SKM-1 treated with dmso at 0.1 percent for 144 hours (cell line): ENCODE data around the gene CXCR2.
A peak's percentile ranks its signal among the peaks of the same experiment; 100 is the strongest.

Experiments
- DNase-seq: peaks from one replicate; lab custom pipeline; 2025; ENCODE audit not compliant: unreplicated experiment; lab: John Stamatoyannopoulos, UW

The CXCR2 gene

DNA sequence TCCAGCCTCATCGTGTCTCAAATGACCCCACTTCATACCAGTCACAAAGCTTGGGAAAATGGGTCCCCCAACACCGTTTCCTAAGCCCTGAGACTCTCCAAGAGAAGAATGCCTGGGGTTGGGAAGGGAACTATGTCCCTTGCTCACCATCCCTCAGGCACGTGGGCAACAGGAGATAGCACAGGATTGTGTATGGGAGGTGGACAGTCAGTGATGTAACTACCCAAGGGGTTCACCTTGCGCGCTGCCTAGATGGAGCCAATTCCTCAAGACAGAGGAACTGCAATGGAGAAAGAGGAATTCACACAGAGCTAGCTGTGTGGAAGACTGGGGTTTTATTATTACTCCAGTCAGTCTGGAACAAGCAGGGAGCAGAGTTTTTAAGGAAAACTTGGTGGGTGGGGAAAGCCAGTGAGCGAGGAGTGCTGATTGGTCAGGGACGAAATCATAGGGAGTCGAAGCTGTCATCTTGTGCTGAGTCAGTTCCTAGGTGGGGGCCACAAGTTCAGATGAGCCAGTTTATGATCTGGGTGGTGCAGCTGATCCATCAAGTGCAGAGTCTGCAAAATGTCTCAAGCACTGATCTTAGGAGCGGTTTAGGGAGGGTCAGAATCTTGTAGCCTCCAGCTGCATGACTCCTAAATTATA is 54.8 kb downstream of the CXCR2 start:
- DNase-seq = no peak

DNA sequence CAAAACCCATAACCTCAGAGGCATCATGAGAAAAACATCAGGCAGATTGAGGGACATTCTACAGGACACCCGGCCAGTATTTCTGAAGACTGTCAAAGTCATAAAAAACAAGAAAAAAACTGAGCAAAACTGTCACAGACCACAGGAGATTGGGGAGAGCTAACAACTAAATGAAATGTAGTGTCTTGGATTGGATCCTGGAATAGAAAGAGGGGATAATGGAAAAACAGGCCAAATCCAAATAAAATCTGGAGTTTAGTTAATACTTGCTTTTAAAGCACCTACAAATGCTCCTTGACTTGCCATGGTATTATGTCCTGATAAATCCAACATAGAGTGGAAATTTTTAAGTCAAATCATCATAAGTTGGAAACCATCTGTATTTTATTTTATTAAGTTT is 58.5 kb downstream of the CXCR2 start:
- no peak for DNase-seq

DNA sequence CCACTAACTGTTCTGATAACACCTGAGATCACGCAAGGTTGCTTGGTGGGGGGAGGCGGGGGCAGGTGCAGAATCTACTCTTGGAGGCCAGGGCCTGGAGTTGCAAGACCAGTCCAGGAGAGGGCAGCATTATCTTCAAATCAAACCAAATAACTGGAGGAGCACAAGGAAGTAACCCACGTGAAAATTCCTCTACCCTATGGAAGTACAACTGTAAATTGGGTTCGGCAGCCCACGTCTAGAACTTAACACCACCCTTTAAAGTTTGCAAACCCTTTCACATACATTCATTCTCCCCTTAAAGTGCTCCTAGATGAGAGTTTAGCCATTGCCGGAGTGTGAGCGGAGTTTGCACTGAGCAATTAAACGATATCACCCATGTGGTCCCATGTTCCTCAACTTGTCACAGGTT is 60.5 kb downstream of the CXCR2 start:
- DNase-seq = peak; percentile 80
